ENCODE measurements around the gene NR5A2.

Gene NR5A2

GRCh38 chr1:200124309-200124708, 96.8 kb downstream of the NR5A2 start:
- DNase-seq (ENCODE audit: low read depth in 2 of 2), result no peak

GRCh38 chr1:200128081-200128480, 100.6 kb downstream of the NR5A2 start:
- no peak for DNase-seq (ENCODE audit: low read depth in 2 of 2)

DNA sequence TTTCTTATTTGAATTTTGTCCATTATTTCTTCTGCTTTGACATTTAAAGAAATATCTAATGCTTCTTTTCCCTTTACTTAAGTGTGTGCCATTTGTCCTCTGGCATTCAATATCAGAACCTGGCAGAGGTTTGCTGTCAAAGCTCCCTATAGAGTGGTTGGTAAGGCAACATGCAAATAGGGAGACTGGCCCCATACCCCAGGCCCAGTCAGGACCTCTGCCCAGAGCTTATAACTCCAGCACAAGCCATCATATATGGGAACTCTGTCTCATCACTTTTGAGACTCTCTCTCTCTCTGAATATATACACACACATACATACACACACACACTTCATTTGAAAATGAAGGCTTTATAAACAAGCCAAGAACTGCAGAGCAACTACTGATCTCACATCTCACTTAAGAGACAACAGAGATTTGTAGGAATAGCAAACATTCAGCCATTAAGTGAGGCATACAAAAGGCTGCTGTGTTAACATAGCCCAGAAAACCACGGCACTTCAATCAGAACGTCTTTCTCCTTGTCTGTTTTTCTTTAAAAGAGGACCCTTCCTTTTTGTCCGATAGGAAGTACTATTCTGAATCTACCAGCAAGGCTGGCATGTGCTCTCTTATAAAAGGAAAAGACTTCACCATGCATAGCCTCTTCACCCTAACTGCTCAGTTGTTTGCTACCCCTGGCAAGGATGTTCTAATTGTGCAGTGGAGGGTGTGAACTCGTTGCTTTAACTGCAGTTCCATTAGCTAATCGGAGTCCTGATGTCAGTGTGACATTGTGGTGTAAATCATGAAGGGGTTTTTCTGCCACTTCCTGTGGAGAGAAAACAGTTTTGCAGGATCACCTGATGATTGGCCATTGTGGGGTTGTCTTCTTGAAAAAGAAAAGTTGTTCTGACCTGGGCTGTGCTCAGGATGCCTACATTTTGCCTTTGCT, 101.7 kb downstream of the NR5A2 start:
- DNase-seq (ENCODE audit: low read depth in 2 of 2), result no peak

GRCh38 chr1:200130552-200130951, 103.0 kb downstream of the NR5A2 start:
- DNase-seq (ENCODE audit: low read depth in 2 of 2), result no peak

DNA sequence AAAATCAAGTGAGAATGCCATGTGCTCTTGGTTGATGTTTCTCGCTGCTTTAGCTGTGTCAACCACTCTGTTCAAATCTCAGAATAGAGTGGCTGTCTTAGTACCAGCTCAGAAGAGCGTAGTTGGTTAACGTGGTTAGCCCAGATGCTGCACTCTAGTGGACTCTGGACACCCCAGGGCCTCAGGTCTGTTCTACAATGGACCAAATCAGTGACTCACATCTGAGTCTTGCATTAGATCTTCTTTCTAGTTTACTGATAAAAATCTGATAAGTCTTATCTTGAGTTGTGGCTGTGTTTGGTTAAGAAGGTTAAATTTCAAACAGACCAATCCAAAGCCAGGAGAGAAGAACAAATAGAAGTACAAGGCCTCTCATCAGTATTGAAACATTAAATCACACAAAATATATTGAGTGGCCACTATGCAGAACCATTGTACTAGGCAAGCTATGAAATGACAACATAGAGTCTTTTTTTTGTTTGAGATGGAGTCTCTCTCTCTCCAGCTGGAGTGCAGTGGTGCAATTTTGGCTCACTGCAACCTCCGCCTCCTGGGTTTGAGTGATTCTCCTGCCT, 104.1 kb downstream of the NR5A2 start:
- no peak for DNase-seq (ENCODE audit: low read depth in 2 of 2)

DNA sequence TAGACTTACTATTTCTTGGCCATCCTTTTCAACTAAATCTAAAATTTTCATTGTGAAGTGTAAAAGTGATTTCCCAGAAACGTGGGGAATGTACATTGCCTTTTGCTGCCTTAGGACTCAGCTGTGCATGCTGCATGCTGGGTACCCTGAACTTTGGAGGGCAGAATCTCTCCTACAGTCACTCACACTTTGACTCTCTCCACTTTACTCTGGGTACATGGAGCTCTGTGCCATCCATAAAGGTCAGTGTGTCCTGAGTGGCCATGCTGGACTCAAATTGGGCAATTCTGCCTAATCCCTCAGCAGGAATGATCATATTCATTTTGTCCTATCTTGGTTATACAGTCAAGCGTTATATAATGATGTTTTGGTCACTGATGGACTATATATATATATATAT, 105.6 kb downstream of the NR5A2 start:
- no peak for DNase-seq (ENCODE audit: low read depth in 2 of 2)

- DNase-seq (ENCODE audit: low read depth in 2 of 2), result no peak
Observed at GRCh38 chr1:200134116-200134515, 106.6 kb downstream of the NR5A2 start.

DNA sequence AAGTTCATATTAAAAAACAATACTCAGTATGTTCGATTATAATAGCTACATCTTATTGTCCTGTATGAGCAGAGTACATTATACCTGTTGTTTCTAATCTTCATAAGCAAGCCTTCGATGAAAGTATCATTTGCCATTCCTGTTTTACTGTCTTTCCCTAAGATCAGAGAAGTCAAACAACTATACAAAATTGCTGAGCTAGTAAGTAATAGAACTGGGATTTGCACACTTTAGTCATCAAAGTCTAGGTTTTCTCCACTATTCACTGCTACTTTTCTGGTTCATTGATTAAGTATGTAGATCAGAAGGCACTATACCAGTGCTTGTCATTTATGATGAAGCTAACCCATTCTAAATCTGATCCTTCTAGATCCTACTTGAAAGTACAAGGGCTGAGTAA, 108.9 kb downstream of the NR5A2 start:
- DNase-seq (ENCODE audit: low read depth in 2 of 2), result no peak

DNA sequence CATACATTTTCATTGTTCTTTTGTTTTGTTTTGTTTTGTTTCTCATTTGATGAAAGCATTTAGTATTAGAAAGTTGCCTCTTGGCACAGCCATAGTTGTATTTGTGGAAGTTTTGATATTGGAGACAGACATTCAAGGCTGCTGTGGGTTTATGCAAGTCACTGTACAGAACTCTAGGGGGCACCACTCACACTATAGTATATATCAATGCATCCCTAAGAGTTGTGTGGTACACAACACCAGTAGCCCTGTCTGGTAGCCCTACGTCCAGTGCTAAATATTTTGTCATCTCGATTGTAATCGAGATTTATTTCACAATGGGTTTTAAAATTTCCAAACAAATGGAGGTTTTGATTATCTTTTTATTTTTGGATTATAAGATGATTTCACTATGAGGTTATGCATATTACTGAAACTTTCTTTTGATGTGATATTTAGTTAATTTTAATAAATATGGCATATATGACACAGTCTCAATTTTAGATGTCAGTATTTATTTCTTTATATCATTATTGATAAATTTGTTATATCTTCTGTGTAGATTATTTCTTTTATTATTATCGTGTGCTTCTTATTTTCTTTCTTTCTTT, 112.2 kb downstream of the NR5A2 start:
- DNase-seq (ENCODE audit: low read depth in 2 of 2), result no peak

DNA sequence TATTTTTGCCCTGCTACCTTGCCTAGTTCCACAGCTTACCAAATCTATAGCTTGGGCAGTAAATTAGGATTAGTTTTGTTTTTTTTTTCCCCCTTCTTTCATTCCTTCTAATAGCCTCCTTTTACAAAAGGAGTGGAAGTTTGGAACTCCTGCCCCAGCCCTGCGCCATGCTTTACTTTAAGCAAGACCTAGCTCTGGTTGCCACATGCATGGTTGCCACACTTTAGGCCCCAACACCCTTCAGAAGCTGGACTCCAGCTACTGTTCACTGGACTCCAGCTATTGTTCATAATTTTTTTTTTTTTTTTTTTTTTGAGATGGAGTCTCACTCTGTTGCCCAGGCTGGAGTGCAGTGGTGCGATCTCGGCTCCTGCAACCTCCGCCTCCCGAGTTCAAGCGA, 115.8 kb downstream of the NR5A2 start:
- DNase-seq (ENCODE audit: low read depth in 2 of 2), result no peak

DNA sequence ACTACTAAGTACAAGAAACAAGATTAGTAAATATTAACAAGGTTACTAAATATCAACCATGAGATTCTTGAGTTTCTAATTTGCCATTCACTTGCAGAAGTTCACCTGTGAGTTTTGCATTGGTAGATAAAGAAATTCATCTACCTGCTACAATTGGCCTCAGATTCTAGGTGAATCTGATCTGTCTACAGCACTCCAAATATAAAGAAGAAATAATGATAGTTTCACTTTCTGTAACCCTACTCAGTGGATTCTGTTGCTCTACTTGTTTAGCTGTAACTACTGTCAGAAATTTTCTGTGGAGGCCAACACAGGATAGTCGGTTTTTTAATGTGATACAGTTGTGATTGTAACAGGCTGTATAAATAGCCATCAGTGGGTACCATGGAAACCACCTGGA, 118.6 kb downstream of the NR5A2 start:
- no peak for DNase-seq (ENCODE audit: low read depth in 2 of 2)

DNA sequence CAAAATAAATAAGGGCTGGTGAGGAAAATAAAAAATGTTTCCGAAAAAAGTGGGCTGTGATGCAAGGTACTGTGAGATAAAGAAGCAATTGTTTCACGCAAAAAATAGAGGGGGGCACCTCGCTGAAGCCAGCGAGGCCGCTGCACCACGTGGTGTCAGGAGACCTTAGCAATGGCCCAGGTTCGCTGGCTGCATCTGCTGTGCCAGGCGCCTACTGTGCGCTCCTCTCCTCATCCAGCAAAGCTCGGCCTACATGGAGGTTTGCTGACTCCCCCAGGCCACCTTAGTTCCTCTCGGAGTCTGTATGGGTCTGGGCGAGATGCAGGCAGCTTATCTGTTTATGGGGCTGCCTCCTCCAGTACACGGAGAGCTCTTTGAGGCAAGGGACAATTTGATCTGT, 119.6 kb downstream of the NR5A2 start:
- no peak for DNase-seq (ENCODE audit: low read depth in 2 of 2)

DNA sequence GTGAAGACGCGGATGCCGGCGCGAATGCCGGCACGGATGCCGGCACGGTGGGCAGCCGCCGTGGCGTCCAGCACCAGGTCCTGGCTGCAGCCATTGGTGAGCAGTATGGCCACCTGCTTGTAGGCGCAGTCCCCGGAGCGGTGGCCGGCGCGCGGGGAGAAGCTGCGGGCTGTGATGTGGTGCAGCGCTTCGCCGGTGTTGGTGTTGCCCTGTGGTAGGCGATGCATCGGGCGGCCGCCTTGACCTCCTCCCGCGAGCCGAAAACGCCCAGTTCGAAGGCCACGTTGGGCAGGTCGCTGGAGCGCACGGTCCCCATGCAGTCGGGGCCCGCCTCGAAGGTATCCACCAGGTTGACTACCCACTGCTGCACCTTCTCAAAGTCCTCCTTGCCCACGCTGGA, 120.2 kb downstream of the NR5A2 start:
- no peak for DNase-seq (ENCODE audit: low read depth in 2 of 2)

GRCh38 chr1:200150006-200150405, 122.5 kb downstream of the NR5A2 start:
- DNase-seq (ENCODE audit: low read depth in 2 of 2), result no peak

- no peak for DNase-seq (ENCODE audit: low read depth in 2 of 2)
Observed at GRCh38 chr1:200150721-200151120, 123.2 kb downstream of the NR5A2 start.

DNA sequence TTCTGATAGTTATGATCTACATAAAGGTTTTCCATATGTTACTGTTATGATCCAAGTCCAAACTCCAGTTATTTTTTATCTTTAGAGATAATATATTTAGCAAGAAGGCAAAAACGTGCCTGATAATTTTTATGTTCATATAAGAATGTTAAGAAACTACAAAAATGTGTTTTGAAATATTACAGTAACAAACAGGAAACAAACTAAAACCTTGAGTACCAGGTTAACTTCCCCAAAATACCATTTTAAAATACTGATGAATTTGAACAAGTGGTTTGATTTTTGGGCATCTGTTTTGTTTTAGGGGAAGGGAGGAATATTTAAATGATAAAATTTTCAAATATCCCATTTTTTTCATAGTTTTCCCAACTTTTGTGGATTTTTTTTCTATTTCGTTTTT, 124.8 kb downstream of the NR5A2 start:
- no peak for DNase-seq (ENCODE audit: low read depth in 2 of 2)

- peak in 1 of 2 donors; percentile 17 for DNase-seq (ENCODE audit: low read depth in 2 of 2)
Observed at GRCh38 chr1:200153277-200154055, 126.0 kb downstream of the NR5A2 start.

DNA sequence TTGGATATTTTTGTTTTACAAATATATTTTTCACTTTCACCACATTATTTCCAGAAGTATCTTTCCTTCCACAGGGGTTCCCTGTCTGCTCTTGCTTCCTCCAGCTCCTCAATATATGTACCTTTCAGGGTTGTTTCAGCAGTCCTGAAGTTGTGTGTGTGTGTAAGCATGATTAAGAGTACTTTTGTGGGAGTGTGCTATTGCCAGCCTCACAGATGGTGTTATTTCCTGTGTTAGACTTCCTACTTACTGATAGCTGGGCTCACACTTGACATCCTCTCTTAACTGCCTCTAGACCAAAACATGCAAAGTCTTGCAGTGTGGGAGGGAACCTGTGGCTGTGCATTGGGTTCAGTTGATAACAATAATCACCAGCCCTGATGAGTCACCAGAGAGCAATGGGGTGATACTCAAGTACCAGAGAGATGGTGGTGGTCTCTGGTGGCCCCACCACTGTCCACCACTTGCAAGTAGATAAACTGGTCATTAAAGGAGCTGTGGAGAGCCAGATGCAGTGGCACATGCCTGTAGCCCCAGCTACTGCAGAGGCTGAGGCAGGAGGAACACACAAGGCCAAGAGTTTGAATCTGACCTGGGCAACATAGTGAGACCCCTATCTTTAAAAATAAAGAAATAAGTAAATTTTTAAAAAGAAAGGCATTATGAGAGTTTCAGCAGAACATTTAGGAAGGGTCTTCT, 126.7 kb downstream of the NR5A2 start:
- DNase-seq (ENCODE audit: low read depth in 2 of 2), result peak in 1 of 2 donors; percentile 19

GRCh38 chr1:200157715-200158114, 130.2 kb downstream of the NR5A2 start:
- DNase-seq (ENCODE audit: low read depth in 2 of 2), result no peak

- DNase-seq (ENCODE audit: low read depth in 2 of 2), result no peak
Observed at GRCh38 chr1:200161801-200162200, 134.3 kb downstream of the NR5A2 start.

DNA sequence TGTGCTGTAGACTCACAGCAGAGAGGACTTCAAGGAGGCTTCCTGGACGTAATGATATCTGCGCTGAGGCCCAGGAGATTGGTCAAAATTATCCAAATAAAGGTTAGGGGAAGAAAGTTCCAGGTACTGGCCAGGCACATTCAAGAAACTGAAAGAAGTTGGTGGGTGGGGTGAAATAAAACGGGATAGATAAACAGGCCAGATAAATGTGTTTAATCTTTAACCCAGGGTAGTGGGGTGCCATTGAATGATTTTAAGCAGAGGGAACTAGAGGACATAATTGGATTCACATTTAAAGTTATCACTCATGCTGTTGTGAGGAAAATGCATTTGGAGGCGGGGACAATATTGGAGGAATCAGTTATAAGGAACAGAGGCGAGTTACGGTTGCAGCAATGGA, 134.7 kb downstream of the NR5A2 start:
- no peak for DNase-seq (ENCODE audit: low read depth in 2 of 2)

DNA sequence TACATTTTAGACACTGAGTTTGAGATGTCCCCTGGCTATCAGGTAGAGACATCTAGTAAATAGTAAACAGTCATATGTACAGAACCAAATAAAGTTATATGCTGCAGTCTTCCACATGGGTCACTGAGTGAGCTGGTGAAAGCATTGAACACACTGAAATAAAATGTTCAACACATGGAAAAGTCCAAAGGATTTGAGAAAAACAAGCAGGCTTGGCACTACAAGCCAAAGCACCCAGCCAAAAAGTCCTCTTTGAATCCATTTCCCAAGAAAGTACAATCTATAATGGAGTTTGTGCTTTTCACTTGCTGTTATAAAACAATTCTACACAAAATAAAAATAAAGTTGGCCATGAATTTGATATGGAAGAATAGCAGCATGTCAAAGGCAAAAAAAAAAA, 135.4 kb downstream of the NR5A2 start:
- DNase-seq (ENCODE audit: low read depth in 2 of 2), result no peak

All from stimulated activated CD8-positive, alpha-beta memory T cell treated with anti-CD3 and anti-CD28 coated beads, Interleukin-15, amount 100 ng/mL, for 4 hours (primary cell).